RWPE1 (cell line): ENCODE measurements around the gene TCHHL1.

Experiments
- CTCF ChIA-PET: fragments of 350-600 bp; sonication (Branson Sonifier 250); formaldehyde crosslinking; extraction: SDS; loops from one replicate; lab custom pipeline; 2021; lab: Yijun Ruan, JAX
- POLR2A ChIA-PET: fragments of 400-600 bp; formaldehyde crosslinking; extraction: SDS; loops from one replicate; lab custom pipeline; 2020; ENCODE audit warnings: antibody characterized with exemption; ENCODE audit not compliant: low non-redundant PET; lab: Yijun Ruan, JAX
- DNase-seq: peaks from one replicate; pipeline ENCODE4 v3.0.0; 2012; ENCODE audit warnings: low spot score
- H3K27ac ChIP-seq: fragments of 450-650 bp; 2 replicates; pipeline ENCODE4 v1.5.1; 2017
- CTCF ChIP-seq: fragments of 450-650 bp; conservative IDR thresholded peaks from 2 replicates; pipeline ENCODE4 v1.5.1; 2017; ENCODE audit warnings: low read depth, mild to moderate bottlenecking

Gene TCHHL1

DNA sequence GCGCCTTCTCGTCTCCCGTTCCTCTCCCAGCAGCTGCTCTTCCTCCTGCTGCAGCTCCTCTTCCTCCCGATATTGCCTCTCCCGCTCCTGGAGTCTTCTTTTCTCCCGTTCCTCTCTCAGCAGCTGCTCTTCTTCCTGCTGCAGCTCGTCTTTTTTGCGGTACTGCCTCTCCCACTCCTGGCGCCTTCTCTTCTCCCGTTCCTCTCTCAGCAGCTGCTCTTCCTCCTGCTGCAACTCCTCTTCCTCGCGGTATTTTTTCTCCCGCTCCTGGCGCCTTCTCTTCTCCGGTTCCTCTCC lies 21.1 kb upstream of the TCHHL1 start:
- no peak for TF ChIP-seq CTCF
- peak overlapping the region; percentile 76 for H3K27ac ChIP-seq
- DNase-seq = no peak
- CTCF ChIA-PET = interaction anchor here (0.6 to 2.4 kb wide), 7 partner anchors 8 to 823 kb away, joined by 3 to 10 read pairs (median 5); no protein-coding TSS in a partner anchor
- POLR2A ChIA-PET = no interaction called here

- no peak for DNase-seq
- H3K27ac ChIP-seq = peak overlapping the region; percentile 56; the same call in 1 of the 2 replicates
- ChIA-PET POLR2A (no interaction called here), CTCF (interaction anchor here (0.6 to 2.4 kb wide), 8 partner anchors 8 to 438 kb away, joined by 3 to 10 read pairs (median 4); no protein-coding TSS in a partner anchor)
- no peak for TF ChIP-seq CTCF
These were observed 20.6 kb upstream of the TCHHL1 start for GRCh38 chr1:152109231-152109997.

GRCh38 chr1:152108882-152109222 lies 20.0 kb upstream of the TCHHL1 start:
- DNase-seq = no peak
- no peak for TF ChIP-seq CTCF
- POLR2A ChIA-PET = no interaction called here
- peak overlapping the region; percentile 56 for H3K27ac ChIP-seq
- CTCF ChIA-PET = interaction anchor here (0.6 to 2.4 kb wide), 6 partner anchors 9 to 350 kb away, joined by 3 to 9 read pairs (median 4); no protein-coding TSS in a partner anchor

DNA sequence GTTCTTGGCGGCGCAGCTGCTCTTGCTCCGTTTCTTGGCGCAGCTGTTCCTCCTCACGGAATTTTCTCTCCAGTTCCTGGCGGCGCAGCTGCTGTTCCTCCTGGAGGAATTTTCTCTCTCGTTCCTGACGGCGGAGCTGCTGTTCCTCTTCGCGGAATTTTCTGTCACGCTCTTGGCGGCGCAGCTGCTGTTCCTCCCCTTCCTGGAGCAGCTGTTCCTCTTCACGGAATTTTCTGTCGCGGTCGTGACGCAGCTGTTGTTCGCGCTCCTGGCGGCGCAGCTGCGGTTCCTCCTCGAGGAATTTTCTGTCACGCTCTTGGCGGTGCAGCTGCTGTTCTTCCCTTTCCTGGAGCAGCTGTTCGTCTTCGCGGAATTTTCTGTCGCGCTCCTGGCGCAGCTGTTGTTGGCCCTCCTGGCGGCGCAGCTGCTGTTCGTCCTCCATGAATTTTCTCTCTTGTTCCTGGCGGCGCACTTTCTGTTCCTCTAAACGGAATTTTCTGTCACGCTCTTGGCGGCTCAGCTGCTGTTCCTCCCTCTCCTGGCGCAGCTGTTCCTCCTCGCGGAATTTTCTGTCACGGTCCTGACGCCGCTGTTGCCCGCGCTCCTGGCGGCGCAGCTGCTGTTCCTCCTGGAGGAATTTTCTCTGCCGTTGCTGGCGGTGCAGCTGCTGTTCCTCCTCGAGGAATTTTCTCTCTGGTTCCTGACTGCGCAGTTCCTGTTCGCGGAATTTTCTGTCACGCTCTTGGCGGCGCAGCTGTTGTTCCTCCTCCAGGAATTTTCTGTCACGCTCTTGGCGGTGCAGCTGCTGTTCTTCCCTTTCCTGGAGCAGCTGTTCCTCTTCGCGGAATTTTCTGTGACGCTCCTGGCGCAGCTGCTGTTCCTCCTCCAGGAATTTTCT lies 19.4 kb upstream of the TCHHL1 start:
- no peak for TF ChIP-seq CTCF
- DNase-seq = no peak
- peak overlapping the region; percentile 56 for H3K27ac ChIP-seq
- ChIA-PET POLR2A (interaction anchor here (0.7 kb wide), 1 partner anchor 18 kb away, joined by 4 read pairs; no protein-coding TSS in a partner anchor), CTCF (interaction anchor here (0.6 to 2.4 kb wide), 11 partner anchors 10 to 352 kb away, joined by 3 to 9 read pairs (median 3); partner anchors contain the start of gene THEM4)

DNA sequence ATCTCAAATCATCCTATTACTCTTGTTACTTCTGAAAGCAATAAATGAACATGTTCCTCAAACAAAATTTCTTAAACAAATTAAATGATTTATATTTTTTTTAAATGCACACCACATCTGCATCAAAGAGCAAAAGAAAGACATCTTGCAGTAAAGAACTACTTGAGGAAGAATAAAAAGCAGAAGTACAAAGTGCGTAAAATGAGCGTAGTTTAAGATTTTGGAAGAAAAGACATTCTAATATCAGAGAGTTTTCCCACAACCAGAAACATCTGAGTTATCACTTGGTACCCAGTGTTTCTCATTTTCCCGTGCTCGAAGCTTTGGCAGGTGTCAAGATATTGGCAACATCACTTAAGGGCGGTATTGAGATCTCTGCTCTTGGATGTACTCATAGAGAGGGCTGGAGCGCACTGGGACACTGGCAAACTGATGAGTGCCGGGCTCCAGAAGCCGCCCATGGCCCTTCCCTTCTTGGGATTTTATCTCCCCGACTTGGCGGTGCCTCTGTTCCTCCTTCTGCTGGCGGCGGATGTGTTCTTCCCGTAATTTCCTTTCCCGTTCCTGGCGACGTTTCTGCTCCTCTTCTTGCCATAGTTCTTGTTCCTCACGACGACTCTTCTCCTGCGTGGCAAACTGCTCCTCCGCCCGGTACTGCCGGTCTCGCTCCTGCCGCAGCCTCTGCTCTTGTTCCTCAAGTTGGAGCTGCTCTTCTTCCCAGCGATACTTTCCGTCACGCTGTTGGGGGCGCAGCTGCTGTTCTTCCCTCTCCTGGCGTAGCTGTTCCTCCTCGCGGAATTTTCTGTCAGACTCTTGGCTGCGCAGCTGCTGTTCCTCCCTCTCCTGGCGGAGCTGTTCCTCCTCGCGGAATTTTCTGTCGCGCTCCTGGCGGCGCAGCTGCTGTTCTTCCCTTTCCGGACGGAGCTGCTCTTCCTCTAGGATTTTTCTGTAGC lies 18.4 kb upstream of the TCHHL1 start:
- CTCF ChIA-PET = interaction anchor here (0.7 to 2.4 kb wide), 7 partner anchors 11 to 351 kb away, joined by 3 to 9 read pairs (median 4); partner anchors contain the start of gene THEM4
- POLR2A ChIA-PET = interaction anchor here (0.7 kb wide), 1 partner anchor 17 kb away, joined by 4 read pairs; no protein-coding TSS in a partner anchor

More for the DNA sequence above, 18.4 kb upstream of the TCHHL1 start:
- H3K27ac ChIP-seq = peak overlapping the region; percentile 56
- no peak for DNase-seq
- TF ChIP-seq CTCF = no peak
